GM10266 (cell line): ENCODE measurements around the gene GAB2.

ENCODE experiments used
- DNase-seq: peaks from one replicate; pipeline ENCODE4 v3.0.0; 2012; ENCODE audit errors: extremely low spot score
- TF ChIP-seq, protein P1 (sequence below): IDR thresholded peaks from 2 replicates; pipeline ENCODE4 v1.5.1; 2012; ENCODE audit warnings: mild to moderate bottlenecking, low read depth; ENCODE audit not compliant: control insufficient read depth, insufficient read depth; ENCODE audit errors: missing control alignments

GAB2 gene

GRCh38 chr11:78194490-78194889 lies 223.1 kb downstream of the GAB2 start:
- DNase-seq, result no peak
- TF ChIP-seq, protein P1, sequence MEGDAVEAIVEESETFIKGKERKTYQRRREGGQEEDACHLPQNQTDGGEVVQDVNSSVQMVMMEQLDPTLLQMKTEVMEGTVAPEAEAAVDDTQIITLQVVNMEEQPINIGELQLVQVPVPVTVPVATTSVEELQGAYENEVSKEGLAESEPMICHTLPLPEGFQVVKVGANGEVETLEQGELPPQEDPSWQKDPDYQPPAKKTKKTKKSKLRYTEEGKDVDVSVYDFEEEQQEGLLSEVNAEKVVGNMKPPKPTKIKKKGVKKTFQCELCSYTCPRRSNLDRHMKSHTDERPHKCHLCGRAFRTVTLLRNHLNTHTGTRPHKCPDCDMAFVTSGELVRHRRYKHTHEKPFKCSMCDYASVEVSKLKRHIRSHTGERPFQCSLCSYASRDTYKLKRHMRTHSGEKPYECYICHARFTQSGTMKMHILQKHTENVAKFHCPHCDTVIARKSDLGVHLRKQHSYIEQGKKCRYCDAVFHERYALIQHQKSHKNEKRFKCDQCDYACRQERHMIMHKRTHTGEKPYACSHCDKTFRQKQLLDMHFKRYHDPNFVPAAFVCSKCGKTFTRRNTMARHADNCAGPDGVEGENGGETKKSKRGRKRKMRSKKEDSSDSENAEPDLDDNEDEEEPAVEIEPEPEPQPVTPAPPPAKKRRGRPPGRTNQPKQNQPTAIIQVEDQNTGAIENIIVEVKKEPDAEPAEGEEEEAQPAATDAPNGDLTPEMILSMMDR, result no peak

DNA sequence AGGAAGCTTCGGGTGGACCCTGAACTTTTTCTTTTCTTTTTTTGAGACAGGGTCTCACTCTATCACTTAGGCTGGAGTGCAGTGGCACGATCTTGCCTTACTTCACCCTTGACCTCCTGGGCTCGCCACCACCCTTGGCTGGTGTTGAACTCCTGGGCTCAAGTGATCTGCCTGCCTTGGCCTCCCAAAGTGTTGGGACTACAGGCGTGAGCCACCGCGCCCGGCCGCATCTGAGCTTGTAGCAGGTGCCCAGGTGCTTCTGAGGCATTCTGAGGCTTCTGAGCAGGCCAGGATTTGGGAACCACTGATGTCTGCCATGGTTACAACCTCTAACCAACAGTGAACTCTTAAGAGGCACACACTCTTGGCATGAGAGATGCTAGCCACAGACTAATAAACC lies 223.8 kb downstream of the GAB2 start:
- DNase-seq, result no peak
- TF ChIP-seq, protein P1, result no peak

- TF ChIP-seq, protein P1, result no peak
- DNase-seq, result no peak
Observed at GRCh38 chr11:78192911-78193351, 224.7 kb downstream of the GAB2 start.

GRCh38 chr11:78192223-78192719 lies 225.3 kb downstream of the GAB2 start:
- TF ChIP-seq, protein P1, result no peak
- no peak for DNase-seq

DNA sequence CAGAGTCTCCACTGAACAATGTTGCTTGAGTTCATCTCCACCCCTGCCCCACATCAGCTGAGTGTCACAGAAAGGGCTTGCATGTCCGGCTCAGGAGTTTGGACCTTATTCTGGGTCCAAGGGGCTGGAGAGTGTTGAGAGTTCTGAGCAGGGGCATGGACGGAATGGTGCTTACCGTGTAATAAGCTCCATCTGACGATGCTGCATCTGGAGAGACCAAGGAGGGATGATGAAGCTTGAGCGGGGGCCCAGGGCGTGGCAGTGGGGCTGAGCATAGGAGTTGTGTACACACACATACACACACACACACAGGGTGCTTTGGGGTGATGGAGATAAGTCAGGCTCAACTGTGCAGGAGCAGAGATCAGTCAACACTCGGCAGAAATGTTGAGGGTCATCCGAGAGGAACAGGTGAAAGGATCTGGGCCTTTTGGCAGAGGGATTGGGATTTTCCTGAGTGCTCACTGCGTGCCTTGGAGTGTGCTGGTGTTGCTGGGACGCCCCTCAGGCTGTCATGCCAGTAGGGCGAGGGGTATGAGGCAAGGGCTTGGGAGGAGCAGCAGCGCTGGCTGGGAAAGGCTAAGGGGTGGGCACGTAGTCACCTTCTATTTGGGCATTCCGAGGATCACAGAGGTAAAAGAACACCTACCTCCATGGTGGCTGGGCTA lies 226.6 kb downstream of the GAB2 start:
- TF ChIP-seq, protein P1, result no peak
- no peak for DNase-seq

GRCh38 chr11:78190374-78190773 lies 227.2 kb downstream of the GAB2 start:
- TF ChIP-seq, protein P1, result no peak

DNA sequence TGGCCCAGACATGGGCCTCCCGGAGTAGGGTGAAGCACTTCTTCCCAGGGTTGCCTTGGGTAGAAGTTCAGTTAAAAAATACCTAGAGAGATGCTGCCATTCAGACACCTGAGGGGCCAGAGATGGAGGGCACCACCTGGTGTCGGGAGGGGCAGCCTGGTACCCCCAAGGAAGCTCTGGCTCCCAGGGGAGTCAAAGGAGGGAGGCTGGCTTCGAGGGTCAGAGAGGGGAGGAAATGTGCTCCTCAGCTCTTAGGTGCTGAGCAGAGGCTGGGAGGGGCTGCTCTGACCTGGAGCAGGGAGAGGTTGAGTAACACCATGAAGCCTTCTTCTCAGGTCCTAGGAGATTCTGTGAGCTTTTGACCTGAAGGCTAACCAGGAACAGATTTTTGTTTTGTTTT lies 227.8 kb downstream of the GAB2 start:
- no peak for DNase-seq
- TF ChIP-seq, protein P1, result no peak

More at GRCh38 chr11:78190374-78190773, 227.2 kb downstream of the GAB2 start:
- no peak for DNase-seq
